Natural killer cell (primary cell): ENCODE measurements around the gene WDR4. TPM values are rescaled to one million over a fixed set of nuclear protein-coding genes. Genes with fewer than 3 reads are reported as not detected.

ENCODE experiments used
- ATAC-seq, 3 donors: fragments of 150-1000 bp in 2 of 3; fragments of 200-7000 bp in 1 of 3; cut with Tn5 transposase; 1 replicate in 1 of 3; 2 replicates in 2 of 3; pipeline ENCODE4 v1.10.0; 2021; ENCODE audit warnings: mild to moderate bottlenecking in 2 of 3, moderate library complexity in 2 of 3
- DNase-seq, 2 donors: peaks; one replicate each; pipeline versions ENCODE4 v3.0.0 to v3.0.0-alpha.2; 2013 to 2021; ENCODE audit warnings: mixed read lengths in 1 of 2
- H3K27ac ChIP-seq: one replicate; pipeline ENCODE4 v1.5.1; 2013; ENCODE audit warnings: mild to moderate bottlenecking, low read length
- H3K27me3 ChIP-seq: one replicate; pipeline ENCODE4 v1.6.1; 2013; ENCODE audit warnings: low read length; ENCODE audit not compliant: control insufficient read depth, insufficient read depth
- H3K36me3 ChIP-seq: one replicate; pipeline ENCODE4 v1.6.1; 2013; ENCODE audit warnings: low read length; ENCODE audit not compliant: control insufficient read depth, insufficient read depth
- H3K4me1 ChIP-seq: one replicate; pipeline ENCODE4 v1.6.1; 2013; ENCODE audit warnings: low read length; ENCODE audit not compliant: control insufficient read depth, insufficient read depth
- H3K4me3 ChIP-seq: one replicate; pipeline ENCODE4 v1.5.1; 2013; ENCODE audit warnings: low read length
- H3K9me3 ChIP-seq: one replicate; pipeline ENCODE4 v1.6.1; 2013; ENCODE audit warnings: low read length; ENCODE audit not compliant: control insufficient read depth, insufficient read depth
- H3K27ac Mint-ChIP-seq, 2 donors: one replicate each; pipeline ENCODE4 v1.8.0; 2022; ENCODE audit warnings: mild to moderate bottlenecking in 2 of 2, mixed read lengths in 2 of 2, moderate library complexity in 1 of 2
- H3K27me3 Mint-ChIP-seq, 2 donors: one replicate each; pipeline ENCODE4 v1.8.0; 2022; ENCODE audit warnings: low read depth in 2 of 2, mixed read lengths in 2 of 2
- H3K36me3 Mint-ChIP-seq: one replicate; pipeline ENCODE4 v1.8.0; 2022; ENCODE audit warnings: mixed read lengths
- H3K4me1 Mint-ChIP-seq, 2 donors: one replicate each; pipeline ENCODE4 v1.8.0; 2022; ENCODE audit warnings: mixed read lengths in 2 of 2
- H3K4me3 Mint-ChIP-seq: one replicate; pipeline ENCODE4 v1.8.0; 2022; ENCODE audit warnings: mild to moderate bottlenecking, moderate library complexity, mixed read lengths
- H3K9me3 Mint-ChIP-seq, 2 donors: one replicate each; pipeline ENCODE4 v1.8.0; 2022; ENCODE audit warnings: mixed read lengths in 2 of 2
- WGBS: methylation state at CpG from one replicate; pipeline ENCODE4 v1.1.7; 2013; ENCODE audit warnings: missing lambda C conversion rate; ENCODE audit not compliant: insufficient coverage; 5-methylcytosine and 5-hydroxymethylcytosine counted together
- intact Hi-C: fragments of 100-400 bp; cut with micrococcal nuclease; formaldehyde crosslinking; loops from one replicate; pipeline ENCODE4 v1.14.2; 2022
- total RNA-seq, 4 donors: library from RNA; stranded (reverse); fragments of 120-200 nt in 1 of 4; gene quantifications; one replicate each; pipeline versions ENCODE4 v1.2.3 to v1.2.4, GENCODE V29; 2013 to 2022
- TF ChIP-seq, protein P1 (sequence below): fragments of 200-600 bp; IDR thresholded peaks from one replicate; pipeline ENCODE4 v1.8.0; 2022; ENCODE audit warnings: antibody characterized with exemption

The WDR4 gene
- total RNA-seq, 3 donors from 2014 or later (not counting 1 experiment from before 2014, with no cell fraction given), result 11.1 to 15.5 (median 14.0) TPM

DNA sequence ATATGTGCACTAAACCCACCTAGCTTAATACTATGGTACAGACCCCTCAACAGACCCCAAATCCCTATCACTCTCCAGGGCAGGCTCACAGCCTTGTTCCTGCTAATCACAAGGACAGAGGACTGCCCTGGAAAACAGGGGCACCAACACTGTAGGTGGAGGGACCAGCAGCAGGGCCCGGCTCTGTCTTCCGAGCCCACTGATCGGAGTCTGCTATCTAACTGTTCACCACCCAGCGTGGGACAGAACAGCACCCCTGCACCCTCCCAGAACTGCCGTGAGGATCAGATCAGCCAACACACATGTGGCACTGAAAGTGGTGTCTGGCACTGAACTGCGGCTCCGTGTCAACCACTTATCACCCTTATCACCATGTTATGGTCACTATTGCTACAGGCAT is 6.2 kb downstream of the WDR4 start:
- Mint-ChIP-seq H3K27ac (no peak overlapping the region), H3K4me3 (no peak overlapping the region), H3K4me1 (peaks cover 2 to 3% of the 10 kb centered on the region in 2 donors), H3K27me3 (no peaks in the 10 kb centered on the region), H3K36me3 (no peaks in the 10 kb centered on the region), H3K9me3 (no peaks in the 10 kb centered on the region)
- Histone ChIP-seq H3K36me3 (peaks cover 49% of the 10 kb centered on the region), H3K9me3 (no peaks in the 10 kb centered on the region), H3K4me1 (no peaks in the 10 kb centered on the region), H3K4me3 (no peak overlapping the region), H3K27ac (no peak overlapping the region), H3K27me3 (no peaks in the 10 kb centered on the region)
- TF ChIP-seq, protein P1, sequence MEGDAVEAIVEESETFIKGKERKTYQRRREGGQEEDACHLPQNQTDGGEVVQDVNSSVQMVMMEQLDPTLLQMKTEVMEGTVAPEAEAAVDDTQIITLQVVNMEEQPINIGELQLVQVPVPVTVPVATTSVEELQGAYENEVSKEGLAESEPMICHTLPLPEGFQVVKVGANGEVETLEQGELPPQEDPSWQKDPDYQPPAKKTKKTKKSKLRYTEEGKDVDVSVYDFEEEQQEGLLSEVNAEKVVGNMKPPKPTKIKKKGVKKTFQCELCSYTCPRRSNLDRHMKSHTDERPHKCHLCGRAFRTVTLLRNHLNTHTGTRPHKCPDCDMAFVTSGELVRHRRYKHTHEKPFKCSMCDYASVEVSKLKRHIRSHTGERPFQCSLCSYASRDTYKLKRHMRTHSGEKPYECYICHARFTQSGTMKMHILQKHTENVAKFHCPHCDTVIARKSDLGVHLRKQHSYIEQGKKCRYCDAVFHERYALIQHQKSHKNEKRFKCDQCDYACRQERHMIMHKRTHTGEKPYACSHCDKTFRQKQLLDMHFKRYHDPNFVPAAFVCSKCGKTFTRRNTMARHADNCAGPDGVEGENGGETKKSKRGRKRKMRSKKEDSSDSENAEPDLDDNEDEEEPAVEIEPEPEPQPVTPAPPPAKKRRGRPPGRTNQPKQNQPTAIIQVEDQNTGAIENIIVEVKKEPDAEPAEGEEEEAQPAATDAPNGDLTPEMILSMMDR, result no peak
- ATAC-seq, result no peak
- no peak for DNase-seq
- WGBS, result 96% methylated on average over 7 of the region's 7 CpGs
- intact Hi-C loops, result no loop called here

- Histone ChIP-seq H3K27ac (no peak overlapping the region), H3K9me3 (no peaks in the 10 kb centered on the region), H3K27me3 (no peaks in the 10 kb centered on the region), H3K4me3 (no peak overlapping the region), H3K4me1 (no peaks in the 10 kb centered on the region), H3K36me3 (peaks cover 48% of the 10 kb centered on the region)
- intact Hi-C loops, result no loop called here
- TF ChIP-seq, protein P1, result no peak
- no peak overlapping the region for H3K27ac Mint-ChIP-seq
- no peaks in the 10 kb centered on the region for H3K9me3 Mint-ChIP-seq
- DNase-seq (no peak), ATAC-seq (no peak)
- H3K4me1 Mint-ChIP-seq, result peaks cover 0 to 21% of the 10 kb centered on the region in 2 donors
- no peaks in the 10 kb centered on the region for H3K27me3 Mint-ChIP-seq
- H3K36me3 Mint-ChIP-seq, result no peaks in the 10 kb centered on the region
- 93% methylated on average over 10 of the region's 10 CpGs for WGBS
- H3K4me3 Mint-ChIP-seq, result no peak overlapping the region
These were observed 11.1 kb downstream of the WDR4 start for GRCh38 chr21:42868196-42868595.

GRCh38 chr21:42865776-42866160 is 13.6 kb downstream of the WDR4 start:
- Histone ChIP-seq H3K4me3 (no peak overlapping the region), H3K36me3 (peaks cover 51% of the 10 kb centered on the region), H3K27ac (no peak overlapping the region), H3K27me3 (no peaks in the 10 kb centered on the region), H3K9me3 (no peaks in the 10 kb centered on the region), H3K4me1 (no peaks in the 10 kb centered on the region)
- intact Hi-C loops, result no loop called here
- no peaks in the 10 kb centered on the region for H3K36me3 Mint-ChIP-seq
- WGBS, result 83% methylated on average over 8 of the region's 8 CpGs
- peak overlapping the region in 1 of 2 donors; percentile 64 for H3K27ac Mint-ChIP-seq
- H3K27me3 Mint-ChIP-seq, result no peaks in the 10 kb centered on the region
- DNase-seq (no peak), ATAC-seq (no peak)
- H3K4me1 Mint-ChIP-seq, result peaks cover 0 to 28% of the 10 kb centered on the region in 2 donors
- no peak overlapping the region for H3K4me3 Mint-ChIP-seq
- TF ChIP-seq, protein P1, result no peak
- no peaks in the 10 kb centered on the region for H3K9me3 Mint-ChIP-seq
